GM12878 (cell line): ENCODE data around the gene OVOL1. TPM values are rescaled to one million over a fixed set of nuclear protein-coding genes. Genes with fewer than 3 reads are reported as not detected.

Experiments
- ATAC-seq: fragments of 200-7000 bp; cut with Tn5 transposase; 3 replicates; pipeline ENCODE4 v1.9.1; 2020; ENCODE audit warnings: mild to moderate bottlenecking, moderate library complexity
- BruUV-seq: library from RNA; stranded (reverse); fragments of 400-500 nt; replicated peaks from 2 replicates; lab custom pipeline; 2021; lab: Mats Ljungman, UMichigan
- CTCF ChIA-PET: fragments of 300-600 bp; sonication (Branson Sonifier 250); formaldehyde crosslinking; extraction: SDS; loops from one replicate; lab custom pipeline; 2021; ENCODE audit warnings: inconsistent platforms; lab: Yijun Ruan, JAX
- POLR2A ChIA-PET: fragments of 350-600 bp; formaldehyde crosslinking; extraction: SDS; loops from one replicate; lab custom pipeline; 2021; ENCODE audit warnings: inconsistent platforms; lab: Charles Lee
- RAD21 ChIA-PET: fragments of 300-600 bp; sonication (Branson Sonifier 250); formaldehyde crosslinking; loops from one replicate; lab custom pipeline; 2023; ENCODE audit warnings: antibody characterized with exemption; ENCODE audit not compliant: unreplicated experiment; lab: Charles Lee
- SMC1A ChIA-PET: fragments of 300-600 bp; sonication (Branson Sonifier 250); formaldehyde crosslinking; loops from one replicate; lab custom pipeline; 2023; ENCODE audit not compliant: unreplicated experiment, uncharacterized antibody; lab: Charles Lee
- DNase-seq: peaks from one replicate; pipeline ENCODE4 v3.0.0-alpha.2; 2011; ENCODE audit warnings: low read depth, low spot score
- FAIRE-seq: peaks from 3 replicates; lab custom pipeline; 2011; peaks lifted over from hg19 to GRCh38; lab: Jason Lieb, UNC
- H2AFZ ChIP-seq: 2 replicates; pipeline ENCODE4 v1.6.0; 2011; ENCODE audit warnings: low read depth, low read length, control low read depth; ENCODE audit not compliant: control insufficient read depth
- H3K27ac ChIP-seq: 2 replicates; pipeline ENCODE4 v1.5.1; 2011; ENCODE audit warnings: control low read depth; ENCODE audit not compliant: control insufficient read depth, insufficient read depth
- H3K27me3 ChIP-seq, 2 experiments: replicated peaks in 1 of 2; 2 replicates each; pipeline versions ENCODE4 v1.6.0 to v1.6.1; 2011; ENCODE audit warnings: low read length in 1 of 2; ENCODE audit not compliant: control insufficient read depth in 2 of 2, insufficient read depth in 2 of 2
- H3K36me3 ChIP-seq, 2 experiments: 2 replicates each; pipeline ENCODE4 v1.5.1; 2011; ENCODE audit warnings: low read length in 1 of 2; ENCODE audit not compliant: control insufficient read depth in 2 of 2, insufficient read depth in 2 of 2
- H3K4me1 ChIP-seq: 2 replicates; pipeline ENCODE4 v1.6.1; 2011; ENCODE audit warnings: mild to moderate bottlenecking, low read length, moderate library complexity, mixed read lengths; ENCODE audit not compliant: control insufficient read depth, insufficient read depth
- H3K4me2 ChIP-seq: 2 replicates; pipeline ENCODE4 v1.6.0; 2011; ENCODE audit warnings: control low read depth; ENCODE audit not compliant: control insufficient read depth, insufficient read depth
- H3K4me3 ChIP-seq: fragments of 200-600 bp; sonication (generic); 2 replicates; pipeline ENCODE4 v1.5.1; 2016
- H3K79me2 ChIP-seq: 2 replicates; pipeline ENCODE4 v1.6.0; 2011; ENCODE audit warnings: low read length; ENCODE audit not compliant: control insufficient read depth, insufficient read depth
- H3K9ac ChIP-seq: 2 replicates; pipeline ENCODE4 v1.8.0; 2011; ENCODE audit warnings: low read length, control low read depth, mixed read lengths; ENCODE audit not compliant: control insufficient read depth, insufficient read depth
- H3K9me3 ChIP-seq: replicated peaks from 3 replicates; pipeline ENCODE4 v1.5.1; 2011; ENCODE audit warnings: mild to moderate bottlenecking, low read length; ENCODE audit not compliant: control insufficient read depth, insufficient read depth
- H4K20me1 ChIP-seq: 2 replicates; pipeline ENCODE4 v1.6.0; 2011; ENCODE audit not compliant: control insufficient read depth, insufficient read depth
- BACH1 ChIP-seq: fragments of 450-650 bp; IDR thresholded peaks from 2 replicates; pipeline ENCODE4 v1.6.1; 2017; ENCODE audit warnings: mild to moderate bottlenecking, borderline replicate concordance
- CBX3 ChIP-seq: fragments of 200-600 bp; sonication (generic); IDR thresholded peaks from 2 replicates; pipeline ENCODE4 v1.6.1; 2016; ENCODE audit warnings: low read depth, borderline replicate concordance
- CBX5 ChIP-seq: sonication (generic); IDR thresholded peaks from 2 replicates; pipeline ENCODE4 v1.6.1; 2016; ENCODE audit warnings: low read depth, moderate library complexity, mild to moderate bottlenecking, inconsistent platforms
- CHD1 ChIP-seq: IDR thresholded peaks from 2 replicates; pipeline ENCODE4 v1.6.1; 2012; ENCODE audit warnings: low read depth, low read length, improper control_type of control experiment
- CREM ChIP-seq: IDR thresholded peaks from 2 replicates; pipeline ENCODE4 v1.6.1; 2014; ENCODE audit warnings: antibody characterized with exemption, low read depth
- DPF2 ChIP-seq: fragments of 450-650 bp; IDR thresholded peaks from 2 replicates; pipeline ENCODE4 v1.6.1; 2017; ENCODE audit warnings: mild to moderate bottlenecking
- EP300 ChIP-seq, 2 experiments: fragments of 150-350 bp in 1 of 2; IDR thresholded peaks; 2 replicates each; pipeline ENCODE4 v1.6.1; 2011 to 2012; ENCODE audit warnings: low read depth in 2 of 2, low read length in 2 of 2, borderline replicate concordance in 1 of 2, improper control_type of control experiment in 1 of 2, inconsistent platforms in 1 of 2; ENCODE audit not compliant: control insufficient read depth in 1 of 2
- ESRRA ChIP-seq: IDR thresholded peaks from 2 replicates; pipeline ENCODE4 v1.6.1; 2012; ENCODE audit warnings: mild to moderate bottlenecking, low read length, improper control_type of control experiment
- FOXM1 ChIP-seq: IDR thresholded peaks from 2 replicates; pipeline ENCODE4 v1.6.1; 2012; ENCODE audit warnings: low read depth, mild to moderate bottlenecking, inconsistent platforms, low read length, moderate library complexity
- GATAD2B ChIP-seq: fragments of 450-650 bp; conservative IDR thresholded peaks from 2 replicates; pipeline ENCODE4 v1.6.1; 2017; ENCODE audit warnings: low read depth, mild to moderate bottlenecking, moderate library complexity
- IKZF2 ChIP-seq, 2 experiments: fragments of 450-650 bp; IDR thresholded peaks; 2 replicates each; pipeline ENCODE4 v1.6.1; 2017; ENCODE audit warnings: mild to moderate bottlenecking in 2 of 2, moderate library complexity in 2 of 2
- MEF2B ChIP-seq: fragments of 450-650 bp; IDR thresholded peaks from 2 replicates; pipeline ENCODE4 v1.6.1; 2018; ENCODE audit warnings: mild to moderate bottlenecking, moderate library complexity; ENCODE audit not compliant: partially characterized antibody, poor library complexity, severe bottlenecking
- MTA3 ChIP-seq: IDR thresholded peaks from 2 replicates; pipeline ENCODE4 v1.6.1; 2012; ENCODE audit warnings: low read length, inconsistent platforms, borderline replicate concordance
- NR2C2 ChIP-seq: IDR thresholded peaks from 2 replicates; pipeline ENCODE4 v1.6.1; 2011; ENCODE audit warnings: borderline replicate concordance, low read depth; ENCODE audit not compliant: control insufficient read depth, insufficient read length
- POLR2A ChIP-seq: IDR thresholded peaks from 2 replicates; pipeline ENCODE4 v1.6.1; 2011; ENCODE audit warnings: low read depth, mild to moderate bottlenecking, low read length
- RELA ChIP-seq: fragments of 450-650 bp; IDR thresholded peaks from 2 replicates; pipeline ENCODE4 v1.8.0; 2014; ENCODE audit warnings: borderline replicate concordance; ENCODE audit not compliant: partially characterized antibody
- ZNF207 ChIP-seq: fragments of 450-650 bp; IDR thresholded peaks from 2 replicates; pipeline ENCODE4 v1.6.1; 2014; ENCODE audit warnings: antibody characterized with exemption, mild to moderate bottlenecking, borderline replicate concordance
- WGBS: methylation state at CpG from one replicate; pipeline ENCODE4 v1.1.6; 2016; ENCODE audit warnings: low lambda C conversion rate; ENCODE audit not compliant: insufficient replicate concordance, insufficient coverage; ENCODE audit errors: missing lambda C conversion rate; 5-methylcytosine and 5-hydroxymethylcytosine counted together
- in situ Hi-C: fragments of 300-500 bp; cut with MboI; formaldehyde crosslinking; loops from 9 replicates; pipeline ENCODE4 v1.14.3; 2018; ENCODE audit warnings: mixed read lengths
- intact Hi-C: fragments of 100-400 bp; cut with micrococcal nuclease; formaldehyde crosslinking; loops from one replicate; pipeline ENCODE4 v1.14.2; 2022; ENCODE audit not compliant: unreplicated experiment
- polyA plus RNA-seq, 11 experiments: library from polyadenylated mRNA; depleted of rRNA in 4 of 11; unstranded in 6 of 11; stranded (reverse) in 5 of 11; fragments of >200 nt; fragmentation: Nextera tagmentation in 4 of 11; fragmentation: Illumina TruSeq in 1 of 11; extraction: Ambion mirVana in 4 of 11; extraction: Trizol in 1 of 11; gene quantifications; 1 replicate in 1 of 11; 2 replicates in 10 of 11; pipeline versions ENCODE4 v1.2.1 to v1.2.3, GENCODE V29; 2011 to 2016; ENCODE audit warnings: inconsistent platforms in 2 of 11, missing spikeins in 2 of 11, low read depth in 1 of 11
- total RNA-seq, 4 experiments: library from RNA; depleted of rRNA in 3 of 4; stranded (reverse); fragments of >200 nt in 3 of 4; fragmentation: Illumina TruSeq in 1 of 4; extraction: Trizol in 1 of 4; gene quantifications; 2 replicates each; pipeline versions ENCODE4 v1.2.1 to v1.2.3, GENCODE V29; 2013 to 2021
- TF ChIP-seq, protein P1 (sequence below): fragments of 450-650 bp; IDR thresholded peaks from 2 replicates; pipeline ENCODE4 v1.6.1; 2017; ENCODE audit warnings: mild to moderate bottlenecking, moderate library complexity
- TF ChIP-seq, protein P2 (sequence below): fragments of 450-650 bp; IDR thresholded peaks from 2 replicates; pipeline ENCODE4 v1.6.1; 2017; ENCODE audit warnings: mild to moderate bottlenecking, low read depth, inconsistent platforms; ENCODE audit not compliant: poor library complexity, severe bottlenecking

Gene OVOL1
- total and polyA plus RNA-seq, 10 of the 15 experiments (the other 5 are each of a cell fraction or from before 2014, with no cell fraction given): 0.04 to 0.96 (median 0.09) TPM; not detected in 7

DNA sequence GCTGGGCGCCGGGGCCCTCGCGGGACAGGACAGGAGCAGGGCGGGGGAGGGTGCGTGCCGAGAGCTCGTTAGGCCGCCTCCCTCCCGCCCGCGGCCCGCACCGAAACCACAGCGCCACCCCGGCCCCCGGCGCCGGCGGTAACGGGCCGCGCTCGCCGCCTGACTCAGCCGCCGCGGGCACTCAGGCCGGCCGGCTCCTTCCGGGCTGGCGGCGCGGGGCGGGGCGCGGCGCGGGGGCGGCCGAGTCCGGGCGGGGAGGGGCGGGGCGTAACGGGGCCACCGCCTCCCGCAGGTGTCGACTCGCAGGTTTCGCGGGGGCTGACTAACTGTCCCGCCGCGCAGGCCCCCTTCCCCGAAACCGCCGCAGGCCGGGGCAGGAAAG, 6.1 kb upstream of the OVOL1 start, which contains the start of gene AP5B1:
Gene AP5B1 (minus strand): TSS at position 207 of the 382 bp plus-strand sequence. CDS start 385 bp downstream, outside the sequence.
- Histone ChIP-seq H3K27ac (peak within 1 kb of the TSS; percentile 61), H2AFZ (peak within 1 kb of the TSS; percentile 77), H3K9me3 (no peaks in the 10 kb centered on the region), H3K27me3 (peaks cover 0 to 4% of the 10 kb centered on the region in 2 experiments; a peak in 1 of 4 replicates), H3K9ac (peak within 1 kb of the TSS; percentile 57), H3K4me1 (peaks cover 20% of the 10 kb centered on the region), H4K20me1 (no peaks in the 10 kb centered on the region; the same call in 1 of the 2 replicates), H3K36me3 (peaks cover 3 to 4% of the 10 kb centered on the region in 2 experiments; a peak in 3 of 4 replicates), H3K4me3 (peak within 1 kb of the TSS; percentile 80), H3K4me2 (peak within 1 kb of the TSS; percentile 73), H3K79me2 (peaks cover 10% of the 10 kb centered on the region)
- ChIA-PET CTCF (interaction anchor here (0.5 to 8.7 kb wide), 19 partner anchors 10 to 240 kb away, joined by 3 to 192 read pairs (median 11); partner anchors contain the start of genes KAT5, MUS81 and RNASEH2C), SMC1A (interaction anchor here (0.6 to 2.5 kb wide), 4 partner anchors 10 to 908 kb away, joined by 3 to 17 read pairs (median 4); partner anchors contain the start of gene RNASEH2C), POLR2A (interaction anchor here (0.6 to 2.3 kb wide), 9 partner anchors 10 to 110 kb away, joined by 3 to 17 read pairs (median 5); partner anchors contain the start of genes CCDC85B and KAT5), RAD21 (interaction anchor here (1.3 to 5.4 kb wide), 9 partner anchors 10 to 141 kb away, joined by 3 to 91 read pairs (median 7); partner anchors contain the start of gene RELA)
- in situ Hi-C loops (no loop called here), intact Hi-C loops (loop anchor here (1.0 to 5.0 kb wide), 2 partner anchors 38 to 68 kb away; partner anchors contain the start of gene KAT5)
- no peak for FAIRE-seq
- ATAC-seq: peak; percentile 75
- no peak for DNase-seq
- 0% methylated on average over 6 of the region's 59 CpGs for WGBS
- BruUV-seq: no TSS peak
- TF ChIP-seq, protein P1, sequence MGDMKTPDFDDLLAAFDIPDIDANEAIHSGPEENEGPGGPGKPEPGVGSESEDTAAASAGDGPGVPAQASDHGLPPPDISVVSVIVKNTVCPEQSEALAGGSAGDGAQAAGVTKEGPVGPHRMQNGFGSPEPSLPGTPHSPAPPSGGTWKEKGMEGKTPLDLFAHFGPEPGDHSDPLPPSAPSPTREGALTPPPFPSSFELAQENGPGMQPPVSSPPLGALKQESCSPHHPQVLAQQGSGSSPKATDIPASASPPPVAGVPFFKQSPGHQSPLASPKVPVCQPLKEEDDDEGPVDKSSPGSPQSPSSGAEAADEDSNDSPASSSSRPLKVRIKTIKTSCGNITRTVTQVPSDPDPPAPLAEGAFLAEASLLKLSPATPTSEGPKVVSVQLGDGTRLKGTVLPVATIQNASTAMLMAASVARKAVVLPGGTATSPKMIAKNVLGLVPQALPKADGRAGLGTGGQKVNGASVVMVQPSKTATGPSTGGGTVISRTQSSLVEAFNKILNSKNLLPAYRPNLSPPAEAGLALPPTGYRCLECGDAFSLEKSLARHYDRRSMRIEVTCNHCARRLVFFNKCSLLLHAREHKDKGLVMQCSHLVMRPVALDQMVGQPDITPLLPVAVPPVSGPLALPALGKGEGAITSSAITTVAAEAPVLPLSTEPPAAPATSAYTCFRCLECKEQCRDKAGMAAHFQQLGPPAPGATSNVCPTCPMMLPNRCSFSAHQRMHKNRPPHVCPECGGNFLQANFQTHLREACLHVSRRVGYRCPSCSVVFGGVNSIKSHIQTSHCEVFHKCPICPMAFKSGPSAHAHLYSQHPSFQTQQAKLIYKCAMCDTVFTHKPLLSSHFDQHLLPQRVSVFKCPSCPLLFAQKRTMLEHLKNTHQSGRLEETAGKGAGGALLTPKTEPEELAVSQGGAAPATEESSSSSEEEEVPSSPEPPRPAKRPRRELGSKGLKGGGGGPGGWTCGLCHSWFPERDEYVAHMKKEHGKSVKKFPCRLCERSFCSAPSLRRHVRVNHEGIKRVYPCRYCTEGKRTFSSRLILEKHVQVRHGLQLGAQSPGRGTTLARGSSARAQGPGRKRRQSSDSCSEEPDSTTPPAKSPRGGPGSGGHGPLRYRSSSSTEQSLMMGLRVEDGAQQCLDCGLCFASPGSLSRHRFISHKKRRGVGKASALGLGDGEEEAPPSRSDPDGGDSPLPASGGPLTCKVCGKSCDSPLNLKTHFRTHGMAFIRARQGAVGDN: peak; percentile 19; the same call in 1 of the 2 replicates
- peak; percentile 47; the same call in 1 of the 2 replicates for TF ChIP-seq BACH1
- no peak for TF ChIP-seq DPF2
- TF ChIP-seq IKZF2 (IDR thresholded peaks at IDR 0.05): no peak
- no peak for TF ChIP-seq CBX3
- TF ChIP-seq CREM: no peak
- TF ChIP-seq CBX5: no peak
- TF ChIP-seq ZNF207: no peak
- TF ChIP-seq RELA: no peak
- TF ChIP-seq NR2C2: no peak
- no peak for TF ChIP-seq MTA3
- TF ChIP-seq, protein P2, sequence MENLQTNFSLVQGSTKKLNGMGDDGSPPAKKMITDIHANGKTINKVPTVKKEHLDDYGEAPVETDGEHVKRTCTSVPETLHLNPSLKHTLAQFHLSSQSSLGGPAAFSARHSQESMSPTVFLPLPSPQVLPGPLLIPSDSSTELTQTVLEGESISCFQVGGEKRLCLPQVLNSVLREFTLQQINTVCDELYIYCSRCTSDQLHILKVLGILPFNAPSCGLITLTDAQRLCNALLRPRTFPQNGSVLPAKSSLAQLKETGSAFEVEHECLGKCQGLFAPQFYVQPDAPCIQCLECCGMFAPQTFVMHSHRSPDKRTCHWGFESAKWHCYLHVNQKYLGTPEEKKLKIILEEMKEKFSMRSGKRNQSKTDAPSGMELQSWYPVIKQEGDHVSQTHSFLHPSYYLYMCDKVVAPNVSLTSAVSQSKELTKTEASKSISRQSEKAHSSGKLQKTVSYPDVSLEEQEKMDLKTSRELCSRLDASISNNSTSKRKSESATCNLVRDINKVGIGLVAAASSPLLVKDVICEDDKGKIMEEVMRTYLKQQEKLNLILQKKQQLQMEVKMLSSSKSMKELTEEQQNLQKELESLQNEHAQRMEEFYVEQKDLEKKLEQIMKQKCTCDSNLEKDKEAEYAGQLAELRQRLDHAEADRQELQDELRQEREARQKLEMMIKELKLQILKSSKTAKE: no peak
- TF ChIP-seq POLR2A: peak; percentile 74
- TF ChIP-seq MEF2B: no peak
- TF ChIP-seq CHD1: no peak
- no peak for TF ChIP-seq EP300 (IDR thresholded peaks at IDR 0.05; ENCODE audit: borderline replicate concordance in 1 of 2, control insufficient read depth in 1 of 2, low read depth in 2 of 2, low read length in 2 of 2)
- no peak for TF ChIP-seq ESRRA
- TF ChIP-seq FOXM1: no peak
- no peak; the same call in 1 of the 2 replicates for TF ChIP-seq GATAD2B
